ENCODE measurements around the gene HOXA7.

Gene HOXA7

GRCh38 chr7:27116031-27116961, 40.2 kb downstream of the HOXA7 start:
- DNase-seq, result no peak

- DNase-seq, result no peak
Measured at GRCh38 chr7:27115221-27116026, 41.1 kb downstream of the HOXA7 start.

GRCh38 chr7:27114881-27115220, 41.6 kb downstream of the HOXA7 start:
- no peak for DNase-seq

GRCh38 chr7:27113991-27114769, 42.3 kb downstream of the HOXA7 start:
- no peak for DNase-seq

- DNase-seq, result no peak
Measured at GRCh38 chr7:27112955-27113949, 43.2 kb downstream of the HOXA7 start.

- no peak for DNase-seq
Measured at GRCh38 chr7:27112361-27112760, 44.1 kb downstream of the HOXA7 start.

GRCh38 chr7:27111751-27112277, 44.7 kb downstream of the HOXA7 start:
- no peak for DNase-seq

GRCh38 chr7:27111042-27111750, 45.3 kb downstream of the HOXA7 start:
- no peak for DNase-seq

GRCh38 chr7:27110186-27111031, 46.1 kb downstream of the HOXA7 start:
- no peak for DNase-seq

GRCh38 chr7:27109466-27110185, 46.8 kb downstream of the HOXA7 start:
- no peak for DNase-seq

- no peak for DNase-seq
Measured at GRCh38 chr7:27108390-27109127, 47.9 kb downstream of the HOXA7 start.

- no peak for DNase-seq
Measured at GRCh38 chr7:27107391-27108381, 48.8 kb downstream of the HOXA7 start.

GRCh38 chr7:27106901-27107240, 49.6 kb downstream of the HOXA7 start:
- DNase-seq, result no peak

- no peak for DNase-seq
Measured at GRCh38 chr7:27106181-27106900, 50.1 kb downstream of the HOXA7 start.

- DNase-seq, result no peak
Measured at GRCh38 chr7:27105301-27106031, 51.0 kb downstream of the HOXA7 start.

Measured in activated CD4-positive, alpha-beta T cell treated with anti-CD3 and anti-CD28 coated beads, Interleukin-2, amount 50 U/mL, for 1 hour (primary cell).